ENCODE data around the gene CPXM1. TPM values are rescaled to one million over a fixed set of nuclear protein-coding genes. Genes with fewer than 3 reads are reported as not detected.

CPXM1 gene
- total RNA-seq, 1 experiment from 2014 or later: not detected

- Histone ChIP-seq H3K4me1 (ENCODE audit: insufficient read depth, low read length) (no peaks in the 10 kb centered on the region), H3K9me3 (ENCODE audit: low read length) (no peaks in the 10 kb centered on the region), H3K36me3 (ENCODE audit: low read depth, low read length) (no peaks in the 10 kb centered on the region), H3K9me2 (replicated peaks; ENCODE audit: low read length) (no peaks in the 10 kb centered on the region), H3K9ac (ENCODE audit: low read length) (no peak overlapping the region), H3F3A (ENCODE audit: low read length, unreplicated experiment) (no peaks in the 10 kb centered on the region), H3K27me3 (ENCODE audit: low read length) (peaks cover 20% of the 10 kb centered on the region), H3K79me2 (ENCODE audit: low read length) (no peaks in the 10 kb centered on the region), H4K20me1 (ENCODE audit: low read length) (no peaks in the 10 kb centered on the region), H2AFZ (ENCODE audit: low read length) (no peak overlapping the region), H3K27ac (ENCODE audit: low read length) (no peak overlapping the region), H3K4me2 (ENCODE audit: low read length) (no peak overlapping the region), H3K4me3 (ENCODE audit: low read length) (no peak overlapping the region)
- ChIA-PET CTCF (no interaction called here), POLR2A (ENCODE audit: unreplicated experiment) (no interaction called here)
- ATAC-seq (no peak), DNase-seq (no peak)
- TF ChIP-seq EZH2 (IDR thresholded peaks at IDR 0.05; ENCODE audit: low read length, unreplicated experiment) (no peak), EZH2phosphoT487 (IDR thresholded peaks at IDR 0.05; ENCODE audit: borderline replicate concordance, low read length) (no peak), CTCF (conservative IDR thresholded peaks at IDR 0.05; ENCODE audit: low read depth, low read length) (no peak)
- intact Hi-C loops (cut with micrococcal nuclease): no loop called here
- no TSS peak for BruUV-seq (replicated peaks)
These were observed 2.2 kb downstream of the CPXM1 start for GRCh38 chr20:2798095-2798805.

DNA sequence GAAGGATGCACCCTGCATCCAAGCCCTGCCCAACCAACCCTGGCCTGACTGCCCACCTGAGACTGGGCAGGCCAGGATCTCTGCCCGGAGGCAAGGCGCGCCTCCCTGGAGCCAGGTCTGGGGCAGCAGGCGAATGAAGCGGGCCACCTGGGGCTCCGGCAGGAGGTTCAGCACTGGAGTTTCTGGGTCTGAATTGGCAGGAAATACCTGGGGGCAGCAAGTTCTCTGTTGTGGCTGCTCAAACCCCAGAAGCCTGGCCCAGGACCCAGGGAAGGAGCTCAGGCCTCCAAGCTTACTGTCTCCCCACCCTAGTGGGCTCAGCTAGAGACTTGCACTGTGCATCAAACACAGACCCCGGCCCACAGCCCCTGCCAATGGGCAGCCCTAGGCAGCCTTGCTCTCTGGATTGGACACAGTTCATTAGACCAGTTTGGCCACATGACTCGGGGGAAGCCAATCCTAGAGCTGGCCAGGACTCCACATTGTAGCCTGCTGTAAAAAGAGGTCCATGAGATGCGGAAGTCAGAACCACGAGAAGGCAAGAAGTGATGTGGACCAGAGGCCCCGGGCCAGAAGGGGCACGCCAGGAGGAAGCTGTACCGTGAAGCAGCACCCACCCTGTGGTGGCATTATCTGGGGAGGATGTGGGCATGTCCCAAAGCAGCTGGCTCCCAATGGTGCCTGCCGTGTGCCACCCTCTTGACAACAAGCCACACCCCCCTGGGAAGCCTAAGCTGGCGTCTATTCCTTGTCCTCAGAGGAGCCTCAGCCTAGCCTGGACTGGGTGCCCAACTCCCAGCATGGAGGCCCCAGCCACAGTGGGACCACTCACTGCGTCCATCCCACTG is 3.1 kb downstream of the CPXM1 start:
- ChIA-PET CTCF (no interaction called here), POLR2A (ENCODE audit: unreplicated experiment) (no interaction called here)
- BruUV-seq (replicated peaks): no TSS peak

More for the DNA sequence above, 3.1 kb downstream of the CPXM1 start:
- Histone ChIP-seq H3K9me3 (ENCODE audit: low read length) (no peaks in the 10 kb centered on the region), H3F3A (ENCODE audit: low read length, unreplicated experiment) (no peaks in the 10 kb centered on the region), H3K36me3 (ENCODE audit: low read depth, low read length) (no peaks in the 10 kb centered on the region), H3K9ac (ENCODE audit: low read length) (no peak overlapping the region), H3K9me2 (replicated peaks; ENCODE audit: low read length) (no peaks in the 10 kb centered on the region), H3K27ac (ENCODE audit: low read length) (no peak overlapping the region), H4K20me1 (ENCODE audit: low read length) (no peaks in the 10 kb centered on the region), H3K4me3 (ENCODE audit: low read length) (no peak overlapping the region), H3K4me1 (ENCODE audit: insufficient read depth, low read length) (no peaks in the 10 kb centered on the region), H3K4me2 (ENCODE audit: low read length) (no peak overlapping the region), H3K27me3 (ENCODE audit: low read length) (peaks cover 29% of the 10 kb centered on the region), H2AFZ (ENCODE audit: low read length) (no peak overlapping the region), H3K79me2 (ENCODE audit: low read length) (no peaks in the 10 kb centered on the region)
- DNase-seq (no peak), ATAC-seq (no peak)
- TF ChIP-seq EZH2 (IDR thresholded peaks at IDR 0.05; ENCODE audit: low read length, unreplicated experiment): no peak
- no peak for TF ChIP-seq EZH2phosphoT487 (IDR thresholded peaks at IDR 0.05; ENCODE audit: borderline replicate concordance, low read length)
- TF ChIP-seq CTCF (conservative IDR thresholded peaks at IDR 0.05; ENCODE audit: low read depth, low read length): no peak
- intact Hi-C loops (cut with micrococcal nuclease): no loop called here
